T-helper 17 cell (primary cell): Measurements from ENCODE around the gene CLEC19A. TPM values are rescaled to one million over a fixed set of nuclear protein-coding genes. Genes with fewer than 3 reads are reported as not detected.

Experiments used
- ATAC-seq: fragments of 150-1000 bp; cut with Tn5 transposase; 2 replicates; pipeline ENCODE4 v1.10.0; 2021; ENCODE audit warnings: mild to moderate bottlenecking, moderate library complexity
- DNase-seq, 3 donors: peaks; one replicate each; pipeline versions ENCODE4 v3.0.0 to v3.0.0-alpha.2; 2020 to 2021
- H3K9me3 ChIP-seq: one replicate; pipeline ENCODE4 v1.7.0; 2013; ENCODE audit warnings: low read length, mild to moderate bottlenecking; ENCODE audit not compliant: control insufficient read depth, poor library complexity, severe bottlenecking
- H3K27ac Mint-ChIP-seq: one replicate; pipeline ENCODE4 v1.8.0; 2022; ENCODE audit warnings: mild to moderate bottlenecking, moderate library complexity, mixed read lengths
- H3K27me3 Mint-ChIP-seq: one replicate; pipeline ENCODE4 v1.8.0; 2022; ENCODE audit warnings: mixed read lengths
- H3K36me3 Mint-ChIP-seq: one replicate; pipeline ENCODE4 v1.8.0; 2022; ENCODE audit warnings: low read depth, mixed read lengths
- H3K4me1 Mint-ChIP-seq: one replicate; pipeline ENCODE4 v1.8.0; 2022; ENCODE audit warnings: mild to moderate bottlenecking, mixed read lengths
- H3K4me3 Mint-ChIP-seq: one replicate; pipeline ENCODE4 v1.8.0; 2022; ENCODE audit warnings: mild to moderate bottlenecking, moderate library complexity, mixed read lengths
- total RNA-seq, 4 donors: library from RNA in 2 of 4; stranded (reverse) in 2 of 4; gene quantifications; one replicate each; pipeline ENCODE4 v1.2.3 and lab custom pipeline; 2022 to 2026

The CLEC19A gene
- total RNA-seq, 2 donors from 2014 or later = not detected

GRCh38 chr16:19348578-19349315, 63.2 kb downstream of the CLEC19A start:
- H3K4me1 Mint-ChIP-seq = no peaks in the 10 kb centered on the region
- H3K9me3 ChIP-seq = no peaks in the 10 kb centered on the region
- H3K36me3 Mint-ChIP-seq = no peaks in the 10 kb centered on the region
- H3K4me3 Mint-ChIP-seq = no peak overlapping the region
- H3K27me3 Mint-ChIP-seq = peaks cover 18% of the 10 kb centered on the region
- DNase-seq (no peak), ATAC-seq (no peak)
- no peak overlapping the region for H3K27ac Mint-ChIP-seq

- Mint-ChIP-seq H3K4me1 (no peaks in the 10 kb centered on the region), H3K4me3 (no peak overlapping the region)
- H3K9me3 ChIP-seq = no peaks in the 10 kb centered on the region
Observed at GRCh38 chr16:19354371-19354770, 68.8 kb downstream of the CLEC19A start.

DNA sequence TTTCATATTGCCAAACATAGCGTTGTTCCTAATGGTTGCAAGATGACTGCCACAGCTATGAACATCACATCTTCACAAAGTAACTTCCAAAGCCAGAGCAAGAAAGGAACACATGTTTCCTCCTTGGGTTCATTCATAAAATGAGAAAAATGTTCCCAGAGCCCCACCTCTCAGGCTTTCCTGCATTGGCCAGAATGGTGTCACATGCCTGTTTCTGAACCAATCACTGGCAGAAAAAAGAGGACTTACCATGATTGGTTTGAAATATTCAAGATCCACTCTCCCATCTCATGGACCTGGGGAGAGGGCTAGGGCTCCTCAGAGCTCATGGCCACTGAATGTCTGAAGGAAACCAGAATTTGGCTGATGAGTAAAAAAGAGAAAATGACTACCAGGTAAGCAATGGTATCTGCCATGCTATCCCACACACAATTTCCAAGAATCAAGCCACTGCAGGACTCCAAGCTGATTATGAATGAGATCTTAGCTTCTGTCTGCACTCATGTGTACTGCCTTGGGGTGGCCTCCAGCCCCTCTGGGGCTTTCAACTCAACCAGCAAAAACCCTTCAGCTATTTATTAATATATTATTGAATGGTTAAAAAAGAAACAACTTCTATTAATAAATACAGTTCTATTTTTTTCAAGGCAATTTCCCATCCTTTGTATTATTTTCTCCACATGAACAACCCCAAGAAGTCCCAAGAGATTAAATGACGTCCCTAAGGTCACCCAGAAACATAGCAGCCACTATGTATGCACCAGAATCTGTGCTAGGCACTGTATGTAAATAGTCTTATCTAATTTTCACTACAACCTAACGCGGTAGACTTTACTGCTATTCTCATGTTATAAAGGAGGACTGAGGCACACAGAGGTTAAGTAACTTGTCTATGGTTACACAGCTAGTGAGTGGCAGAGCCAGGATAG, 70.8 kb downstream of the CLEC19A start:
- no peaks in the 10 kb centered on the region for H3K36me3 Mint-ChIP-seq
- peaks cover 6% of the 10 kb centered on the region for H3K27me3 Mint-ChIP-seq
- H3K9me3 ChIP-seq = no peaks in the 10 kb centered on the region
- H3K27ac Mint-ChIP-seq = no peak overlapping the region
- ATAC-seq = no peak
- H3K4me1 Mint-ChIP-seq = no peaks in the 10 kb centered on the region
- no peak for DNase-seq
- no peak overlapping the region for H3K4me3 Mint-ChIP-seq

More at GRCh38 chr16:19354371-19354770, 68.8 kb downstream of the CLEC19A start:
- no peaks in the 10 kb centered on the region for H3K27me3 Mint-ChIP-seq
- H3K27ac Mint-ChIP-seq = no peak overlapping the region
- ATAC-seq (no peak), DNase-seq (no peak)
- H3K36me3 Mint-ChIP-seq = no peaks in the 10 kb centered on the region

DNA sequence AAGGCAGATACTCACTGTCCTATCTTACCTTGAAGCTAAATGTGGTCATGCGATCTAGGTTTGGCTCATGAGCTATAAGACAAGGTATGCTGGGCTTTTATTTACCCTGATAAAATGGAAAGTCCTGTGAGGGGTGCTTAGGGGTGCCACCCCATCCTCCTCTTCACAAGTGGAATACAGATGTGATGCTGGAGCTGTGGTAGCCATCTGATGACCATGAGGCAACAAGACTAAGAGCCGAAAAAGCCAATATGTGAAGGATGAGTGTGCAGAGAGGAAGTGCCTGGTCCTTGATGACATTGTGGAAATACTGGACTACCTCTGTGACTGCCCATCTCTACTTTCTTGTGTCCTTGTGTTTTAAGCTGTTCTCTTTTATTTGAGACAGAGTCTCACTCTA, 74.0 kb downstream of the CLEC19A start:
- ATAC-seq (no peak), DNase-seq (no peak)
- H3K27me3 Mint-ChIP-seq = peaks cover 6% of the 10 kb centered on the region

More for the DNA sequence above, 74.0 kb downstream of the CLEC19A start:
- H3K27ac Mint-ChIP-seq = no peak overlapping the region
- H3K4me3 Mint-ChIP-seq = no peak overlapping the region
- H3K36me3 Mint-ChIP-seq = no peaks in the 10 kb centered on the region
- H3K4me1 Mint-ChIP-seq = no peaks in the 10 kb centered on the region
- H3K9me3 ChIP-seq = no peaks in the 10 kb centered on the region

Other genes starting within 250 kb of the CLEC19A start
- 10 to 100 TPM; 13.7 to 14.7 TPM for gene COQ7, start 218.1 kb upstream of the CLEC19A start, total RNA-seq
- gene ITPRIPL2, start 171.8 kb upstream of the CLEC19A start, total RNA-seq = 1 to 10 TPM in 1 of 2 donors, under 1 TPM in 1; 0.85 to 2.0 TPM
- under 1 TPM in 1 of 2 donors, not detected in 1; 0.97 TPM for gene SYT17, start 117.5 kb upstream of the CLEC19A start, total RNA-seq
- gene TMC5, start 132.2 kb downstream of the CLEC19A start, total RNA-seq = under 1 TPM in 1 of 2 donors, not detected in 1; 0.22 TPM
- gene GDE1, start 236.4 kb downstream of the CLEC19A start, total RNA-seq = 10 to 100 TPM; 25.1 to 32.0 TPM
- gene CCP110, start 238.2 kb downstream of the CLEC19A start, total RNA-seq = 10 to 100 TPM; 13.9 to 15.4 TPM